ENCODE measurements around the gene PDRG1.
A peak's percentile ranks its signal among the peaks of the same experiment; 100 is the strongest.

PDRG1 gene

DNA sequence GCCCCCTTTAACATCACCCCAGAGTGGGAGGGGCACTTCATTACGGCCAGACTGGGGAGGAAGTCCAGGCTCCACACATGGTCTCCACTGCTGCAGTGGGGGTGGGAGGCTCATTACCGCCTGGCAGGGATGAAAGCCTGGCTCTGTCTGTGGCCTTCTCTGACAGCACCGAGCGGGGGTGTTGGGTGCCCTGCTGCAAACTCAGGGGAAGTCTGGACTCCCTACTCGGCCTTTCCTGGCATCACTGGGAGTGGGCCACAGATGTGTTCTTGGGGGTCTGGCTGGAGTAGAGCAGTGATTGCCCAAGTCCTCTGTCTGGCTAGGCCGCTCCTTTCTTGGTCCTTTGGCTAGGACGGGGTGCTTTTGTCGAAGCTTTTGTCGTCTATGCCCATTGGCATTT is 54.3 kb downstream of the PDRG1 start:
- H3K9me3 ChIP-seq (ENCODE audit: insufficient read depth, low read length): no peaks in the 10 kb centered on the region
- no peaks in the 10 kb centered on the region for H3K79me2 ChIP-seq (ENCODE audit: low read length)
- H3K4me3 ChIP-seq (ENCODE audit: low read length): no peak overlapping the region
- H3K9ac ChIP-seq (ENCODE audit: low read length): no peak overlapping the region
- H3K36me3 ChIP-seq (replicated peaks; ENCODE audit: low read depth, low read length): no peaks in the 10 kb centered on the region
- TF ChIP-seq, protein P1, sequence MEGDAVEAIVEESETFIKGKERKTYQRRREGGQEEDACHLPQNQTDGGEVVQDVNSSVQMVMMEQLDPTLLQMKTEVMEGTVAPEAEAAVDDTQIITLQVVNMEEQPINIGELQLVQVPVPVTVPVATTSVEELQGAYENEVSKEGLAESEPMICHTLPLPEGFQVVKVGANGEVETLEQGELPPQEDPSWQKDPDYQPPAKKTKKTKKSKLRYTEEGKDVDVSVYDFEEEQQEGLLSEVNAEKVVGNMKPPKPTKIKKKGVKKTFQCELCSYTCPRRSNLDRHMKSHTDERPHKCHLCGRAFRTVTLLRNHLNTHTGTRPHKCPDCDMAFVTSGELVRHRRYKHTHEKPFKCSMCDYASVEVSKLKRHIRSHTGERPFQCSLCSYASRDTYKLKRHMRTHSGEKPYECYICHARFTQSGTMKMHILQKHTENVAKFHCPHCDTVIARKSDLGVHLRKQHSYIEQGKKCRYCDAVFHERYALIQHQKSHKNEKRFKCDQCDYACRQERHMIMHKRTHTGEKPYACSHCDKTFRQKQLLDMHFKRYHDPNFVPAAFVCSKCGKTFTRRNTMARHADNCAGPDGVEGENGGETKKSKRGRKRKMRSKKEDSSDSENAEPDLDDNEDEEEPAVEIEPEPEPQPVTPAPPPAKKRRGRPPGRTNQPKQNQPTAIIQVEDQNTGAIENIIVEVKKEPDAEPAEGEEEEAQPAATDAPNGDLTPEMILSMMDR (IDR thresholded peaks at IDR 0.05; ENCODE audit: low read depth, low read length): no peak
- TF ChIP-seq EZH2phosphoT487 (IDR thresholded peaks at IDR 0.05; ENCODE audit: low read depth): no peak
- H3K4me1 ChIP-seq (ENCODE audit: low read length): peaks cover 10% of the 10 kb centered on the region
- H4K20me1 ChIP-seq (ENCODE audit: insufficient read depth, low read length): no peaks in the 10 kb centered on the region
- no peak overlapping the region for H3K4me2 ChIP-seq (ENCODE audit: low read length)
- H3K27me3 ChIP-seq (ENCODE audit: low read depth, low read length): no peaks in the 10 kb centered on the region
- no peak overlapping the region for H2AFZ ChIP-seq (ENCODE audit: low read depth, low read length)
- no peak overlapping the region for H3K27ac ChIP-seq (ENCODE audit: low read length)

DNA sequence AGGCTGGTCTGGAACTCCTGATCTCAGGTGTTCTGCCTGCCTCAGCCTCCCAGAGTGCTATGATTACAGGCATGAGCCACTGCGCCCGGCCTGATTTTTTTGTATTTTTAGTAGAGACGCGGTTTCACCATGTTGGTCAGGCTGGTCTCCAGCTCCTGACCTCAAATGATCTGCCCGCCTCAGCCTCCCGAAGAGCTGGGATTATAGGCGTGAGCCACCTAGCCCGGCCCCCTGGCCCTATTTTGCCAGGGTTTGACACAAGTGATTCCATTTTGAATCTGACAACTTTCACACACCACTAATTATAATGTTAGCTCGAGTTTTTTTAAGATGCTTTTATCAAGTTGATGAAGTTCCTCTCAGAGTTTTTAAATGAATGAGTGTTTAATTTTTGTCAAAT is 55.8 kb downstream of the PDRG1 start:
- H2AFZ ChIP-seq (ENCODE audit: low read depth, low read length): no peak overlapping the region
- H3K27me3 ChIP-seq (ENCODE audit: low read depth, low read length): no peaks in the 10 kb centered on the region
- no peak overlapping the region for H3K27ac ChIP-seq (ENCODE audit: low read length)
- H3K4me2 ChIP-seq (ENCODE audit: low read length): no peak overlapping the region
- H3K9ac ChIP-seq (ENCODE audit: low read length): no peak overlapping the region
- H3K4me1 ChIP-seq (ENCODE audit: low read length): peaks cover 10% of the 10 kb centered on the region
- no peaks in the 10 kb centered on the region for H3K36me3 ChIP-seq (replicated peaks; ENCODE audit: low read depth, low read length)
- H4K20me1 ChIP-seq (ENCODE audit: insufficient read depth, low read length): no peaks in the 10 kb centered on the region
- H3K4me3 ChIP-seq (ENCODE audit: low read length): no peak overlapping the region
- H3K9me3 ChIP-seq (ENCODE audit: insufficient read depth, low read length): no peaks in the 10 kb centered on the region
- TF ChIP-seq, protein P1 (IDR thresholded peaks at IDR 0.05; ENCODE audit: low read depth, low read length): no peak
- TF ChIP-seq EZH2phosphoT487 (IDR thresholded peaks at IDR 0.05; ENCODE audit: low read depth): no peak
- H3K79me2 ChIP-seq (ENCODE audit: low read length): no peaks in the 10 kb centered on the region

DNA sequence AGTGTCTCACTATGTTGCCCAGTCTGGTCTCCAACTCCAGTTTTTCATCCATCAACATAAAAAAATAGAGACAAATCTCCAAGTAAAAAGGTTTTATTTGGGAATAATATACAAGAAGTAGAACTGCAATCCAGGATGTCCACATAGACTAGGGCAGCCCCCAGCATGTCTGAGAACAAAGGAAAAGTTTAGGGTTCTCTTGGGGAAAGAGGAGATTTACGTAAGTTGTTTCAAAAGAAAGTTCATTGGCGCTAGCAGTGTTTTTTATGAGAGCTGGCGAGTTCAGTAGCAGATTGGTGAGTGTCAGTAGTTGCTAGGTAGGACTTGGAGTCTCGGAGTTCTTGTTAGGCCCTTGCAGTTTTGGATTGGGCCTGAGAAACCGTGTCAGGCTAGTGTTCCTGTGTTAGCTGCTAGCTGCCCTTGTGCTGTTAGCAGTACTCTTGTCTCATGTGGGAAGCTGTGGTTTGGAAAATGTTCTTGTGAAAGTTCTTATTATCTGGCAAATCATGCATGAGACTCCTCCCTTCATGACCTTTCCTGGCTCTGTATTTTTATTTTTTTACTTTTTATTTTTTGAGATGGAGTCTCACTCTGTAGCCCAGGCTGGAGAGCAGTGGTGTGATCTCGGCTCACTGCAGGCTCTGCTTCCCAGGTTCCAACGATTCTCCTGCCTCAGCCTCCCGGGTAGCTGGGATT is 56.7 kb downstream of the PDRG1 start:
- H3K9me3 ChIP-seq (ENCODE audit: insufficient read depth, low read length): no peaks in the 10 kb centered on the region

More for the DNA sequence above, 56.7 kb downstream of the PDRG1 start:
- Histone ChIP-seq H3K36me3 (replicated peaks; ENCODE audit: low read depth, low read length) (no peaks in the 10 kb centered on the region), H3K79me2 (ENCODE audit: low read length) (no peaks in the 10 kb centered on the region), H3K9ac (ENCODE audit: low read length) (peak overlapping the region; percentile 48), H3K4me2 (ENCODE audit: low read length) (peak overlapping the region; percentile 57), H3K4me3 (ENCODE audit: low read length) (peak overlapping the region; percentile 25), H3K27ac (ENCODE audit: low read length) (peak overlapping the region; percentile 57), H4K20me1 (ENCODE audit: insufficient read depth, low read length) (no peaks in the 10 kb centered on the region), H2AFZ (ENCODE audit: low read depth, low read length) (peak overlapping the region; percentile 86), H3K27me3 (ENCODE audit: low read depth, low read length) (no peaks in the 10 kb centered on the region), H3K4me1 (ENCODE audit: low read length) (peaks cover 10% of the 10 kb centered on the region)
- TF ChIP-seq EZH2phosphoT487 (IDR thresholded peaks at IDR 0.05; ENCODE audit: low read depth): no peak
- TF ChIP-seq, protein P1 (IDR thresholded peaks at IDR 0.05; ENCODE audit: low read depth, low read length): no peak

Data from OCI-LY3 (cell line).